Mesenchymal stem cell (in vitro differentiated cells and primary cell): ENCODE measurements around the gene HOPX.
"Not testable (repeated sequence)": the region's sequence is repeated elsewhere in the genome, so short reads cannot be mapped to it uniquely, and the experiment has no call there.

ENCODE experiments used
- DNase-seq: peaks from one replicate; pipeline ENCODE4 v3.0.0-alpha.2; 2013
- H2AFZ ChIP-seq: one replicate; pipeline ENCODE4 v1.6.1; 2013; ENCODE audit warnings: low read depth, mild to moderate bottlenecking, control low read depth, inconsistent platforms, low read length, moderate library complexity
- H2AK5ac ChIP-seq: 2 replicates; pipeline ENCODE4 v1.6.1; 2013; ENCODE audit warnings: low read length, moderate library complexity, mild to moderate bottlenecking, inconsistent platforms; ENCODE audit not compliant: severe bottlenecking
- H2BK120ac ChIP-seq: one replicate; pipeline ENCODE4 v1.6.1; 2013; ENCODE audit warnings: low read depth, mild to moderate bottlenecking, inconsistent platforms, low read length, moderate library complexity
- H2BK12ac ChIP-seq, 2 experiments: one replicate each; pipeline ENCODE4 v1.6.1; 2013; ENCODE audit warnings: inconsistent platforms in 2 of 2, low read length in 2 of 2, mild to moderate bottlenecking in 2 of 2, moderate library complexity in 2 of 2, control low read depth in 1 of 2
- H2BK15ac ChIP-seq: one replicate; pipeline ENCODE4 v1.6.1; 2013; ENCODE audit warnings: mild to moderate bottlenecking, low read depth, inconsistent platforms; ENCODE audit not compliant: poor library complexity, severe bottlenecking
- H2BK5ac ChIP-seq: 2 replicates; pipeline ENCODE4 v1.6.1; 2013; ENCODE audit warnings: low read depth, mild to moderate bottlenecking, low read length, control low read depth, inconsistent platforms; ENCODE audit not compliant: poor library complexity, severe bottlenecking
- H3K14ac ChIP-seq, 2 experiments: one replicate each; pipeline ENCODE4 v1.6.1; 2013; ENCODE audit warnings: inconsistent platforms in 2 of 2, low read length in 2 of 2, control low read depth in 1 of 2, mild to moderate bottlenecking in 1 of 2, moderate library complexity in 1 of 2
- H3K18ac ChIP-seq, 2 experiments: one replicate each; pipeline ENCODE4 v1.6.1; 2013; ENCODE audit warnings: inconsistent platforms in 2 of 2, low read length in 2 of 2, control low read depth in 1 of 2, low read depth in 1 of 2, mild to moderate bottlenecking in 1 of 2
- H3K23ac ChIP-seq, 2 experiments: one replicate each; pipeline ENCODE4 v1.6.1; 2013; ENCODE audit warnings: inconsistent platforms in 2 of 2, low read length in 2 of 2, mild to moderate bottlenecking in 2 of 2, moderate library complexity in 2 of 2, control low read depth in 1 of 2
- H3K27ac ChIP-seq: 2 replicates; pipeline ENCODE4 v1.5.1; 2013; ENCODE audit warnings: mild to moderate bottlenecking, moderate library complexity, low read length, control low read depth, inconsistent platforms; ENCODE audit not compliant: poor library complexity, severe bottlenecking
- H3K27me3 ChIP-seq, 2 experiments: 2 replicates each; pipeline versions ENCODE4 v1.6.1 to v1.7.0; 2013; ENCODE audit warnings: low read length in 2 of 2, mild to moderate bottlenecking in 2 of 2, moderate library complexity in 2 of 2, control low read depth in 1 of 2, inconsistent platforms in 1 of 2; ENCODE audit not compliant: control insufficient read depth in 1 of 2, insufficient read depth in 1 of 2
- H3K36me3 ChIP-seq, 2 experiments: 2 replicates each; pipeline versions ENCODE4 v1.6.1 to v1.7.0; 2013; ENCODE audit warnings: low read length in 2 of 2, control low read depth in 1 of 2, inconsistent platforms in 1 of 2, low read depth in 1 of 2, mild to moderate bottlenecking in 1 of 2; ENCODE audit not compliant: insufficient read depth in 2 of 2, control insufficient read depth in 1 of 2
- H3K4ac ChIP-seq, 2 experiments: one replicate each; pipeline ENCODE4 v1.6.1; 2013; ENCODE audit warnings: inconsistent platforms in 2 of 2, low read length in 2 of 2, mild to moderate bottlenecking in 2 of 2, moderate library complexity in 2 of 2, control low read depth in 1 of 2, low read depth in 1 of 2
- H3K4me1 ChIP-seq: 2 replicates; pipeline ENCODE4 v1.6.1; 2013; ENCODE audit warnings: low read depth, low read length, control low read depth; ENCODE audit not compliant: control insufficient read depth, insufficient read depth
- H3K4me2 ChIP-seq: 2 replicates; pipeline ENCODE4 v1.6.1; 2013; ENCODE audit warnings: low read length, mild to moderate bottlenecking, inconsistent platforms; ENCODE audit not compliant: poor library complexity, severe bottlenecking
- H3K4me3 ChIP-seq, 2 experiments: 2 replicates each; pipeline versions ENCODE4 v1.5.1 to v1.7.0; 2013; ENCODE audit warnings: low read length in 2 of 2, mild to moderate bottlenecking in 2 of 2, control low read depth in 1 of 2, low read depth in 1 of 2; ENCODE audit not compliant: insufficient read depth in 1 of 2
- H3K79me1 ChIP-seq: replicated peaks from 2 replicates; pipeline ENCODE4 v1.6.1; 2013; ENCODE audit warnings: mild to moderate bottlenecking, control low read depth, low read length, inconsistent platforms; ENCODE audit not compliant: poor library complexity, severe bottlenecking
- H3K9ac ChIP-seq: 2 replicates; pipeline ENCODE4 v1.7.0; 2013; ENCODE audit warnings: mild to moderate bottlenecking, low read length, moderate library complexity
- H3K9me3 ChIP-seq: 2 replicates; pipeline ENCODE4 v1.7.0; 2013; ENCODE audit warnings: mild to moderate bottlenecking, low read length; ENCODE audit not compliant: control insufficient read depth
- H4K8ac ChIP-seq: one replicate; pipeline ENCODE4 v1.6.1; 2013; ENCODE audit warnings: inconsistent platforms, mild to moderate bottlenecking, low read length, moderate library complexity
- H4K91ac ChIP-seq: one replicate; pipeline ENCODE4 v1.6.1; 2013; ENCODE audit warnings: mild to moderate bottlenecking, low read length, inconsistent platforms
- WGBS: methylation state at CpG from one replicate; pipeline ENCODE4 v1.1.7; 2013; ENCODE audit warnings: mixed read lengths; 5-methylcytosine and 5-hydroxymethylcytosine counted together

The HOPX gene

DNA sequence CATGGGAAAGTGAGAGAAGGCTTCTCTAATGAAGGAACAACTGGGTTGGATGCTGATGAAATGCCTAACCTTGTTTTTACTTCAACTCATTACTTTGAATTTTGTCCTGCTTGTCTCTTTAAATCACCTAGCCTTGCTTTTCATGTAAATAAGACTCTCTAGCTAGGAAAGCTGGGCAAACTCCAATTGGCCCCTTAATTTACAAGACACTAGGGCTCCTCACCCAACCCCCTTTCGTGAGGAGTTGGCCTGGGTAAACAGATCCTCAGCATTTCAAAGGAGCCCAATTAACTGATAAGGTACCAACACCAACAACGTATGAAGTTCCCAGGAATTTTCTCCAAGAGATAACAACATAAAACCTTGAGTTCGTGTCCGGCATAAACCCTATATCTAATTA lies 75.6 kb downstream of the HOPX start:
- not testable (repeated sequence) for H2AK5ac ChIP-seq, H3K4me2 ChIP-seq, H3K4ac ChIP-seq, H3K79me1 ChIP-seq, H3K14ac ChIP-seq, H3K9me3 ChIP-seq, H3K4me1 ChIP-seq, H2BK120ac ChIP-seq, H2BK5ac ChIP-seq, H3K36me3 ChIP-seq, H3K4me3 ChIP-seq, H2AFZ ChIP-seq, DNase-seq, H3K27ac ChIP-seq, H2BK15ac ChIP-seq, H3K18ac ChIP-seq, H4K91ac ChIP-seq, H2BK12ac ChIP-seq, H3K23ac ChIP-seq, H3K9ac ChIP-seq, H4K8ac ChIP-seq
- 31% methylated on average over 2 of the region's 4 CpGs for WGBS
- peaks cover 14 to 29% of the 10 kb centered on the region in 2 experiments for H3K27me3 ChIP-seq

DNA sequence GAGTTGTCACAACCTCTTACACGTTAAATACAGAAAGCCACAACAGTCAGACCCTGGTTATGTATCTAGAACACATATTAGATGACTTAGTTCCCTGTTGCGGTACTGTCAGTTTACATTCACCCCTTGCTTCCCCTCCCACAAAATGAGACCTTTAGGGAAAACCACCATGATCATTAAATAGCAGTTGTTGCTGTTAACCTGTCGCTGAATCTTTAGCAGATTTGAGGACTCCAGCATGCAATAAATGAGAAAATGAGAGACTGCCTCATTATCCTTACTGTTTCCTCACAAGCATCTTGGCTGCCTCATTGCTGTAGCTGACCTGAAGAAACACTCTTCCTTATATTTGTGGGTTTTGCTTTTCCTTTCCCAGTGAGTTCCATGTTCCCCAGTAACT lies 77.8 kb downstream of the HOPX start:
- no peak for DNase-seq
- peaks cover 14 to 27% of the 10 kb centered on the region in 2 experiments for H3K27me3 ChIP-seq
- H3K79me1 ChIP-seq, result no peaks in the 10 kb centered on the region

More for the DNA sequence above, 77.8 kb downstream of the HOPX start:
- Histone ChIP-seq H4K91ac (no peak overlapping the region), H2BK15ac (no peak overlapping the region), H2AK5ac (no peak overlapping the region), H3K9ac (no peak overlapping the region), H2BK120ac (no peak overlapping the region), H3K9me3 (no peaks in the 10 kb centered on the region), H3K4me3 (no peak overlapping the region), H3K36me3 (no peaks in the 10 kb centered on the region), H2BK12ac (no peak overlapping the region), H3K14ac (no peak overlapping the region), H3K4me1 (no peaks in the 10 kb centered on the region), H4K8ac (no peak overlapping the region), H3K4me2 (no peak overlapping the region), H2BK5ac (no peak overlapping the region), H3K18ac (no peak overlapping the region), H3K4ac (no peak overlapping the region), H3K27ac (no peak overlapping the region), H2AFZ (no peak overlapping the region), H3K23ac (no peak overlapping the region)
- 86% methylated on average over 3 of the region's 3 CpGs for WGBS
